DLD1 (cell line): ENCODE measurements around the gene ABCG4.
"Not testable (repeated sequence)": the region's sequence is repeated elsewhere in the genome, so short reads cannot be mapped to it uniquely, and the experiment has no call there.

Source experiments
- in situ Hi-C: cut with HindIII; loops from 2 replicates; pipeline ENCODE4 v1.10.0; 2017; ENCODE audit warnings: low sequenced_read_pairs

ABCG4 gene

DNA sequence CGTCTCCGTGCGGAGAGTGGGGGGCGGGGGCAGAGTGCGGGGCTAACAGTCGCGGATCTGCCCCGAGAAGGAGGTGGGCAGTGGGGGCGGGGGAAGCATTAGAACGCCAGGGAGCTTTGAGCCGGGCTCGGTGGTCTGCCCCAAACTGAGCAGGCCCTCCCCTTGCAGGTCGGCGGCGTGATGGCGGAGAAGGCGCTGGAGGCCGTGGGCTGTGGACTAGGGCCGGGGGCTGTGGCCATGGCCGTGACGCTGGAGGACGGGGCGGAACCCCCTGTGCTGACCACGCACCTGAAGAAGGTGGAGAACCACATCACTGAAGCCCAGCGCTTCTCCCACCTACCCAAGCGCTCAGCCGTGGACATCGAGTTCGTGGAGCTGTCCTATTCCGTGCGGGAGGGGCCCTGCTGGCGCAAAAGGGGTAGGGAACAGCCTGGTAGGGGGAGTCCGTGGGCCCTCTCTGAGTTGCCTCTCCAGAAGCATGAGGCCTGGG is 979 bp downstream of the ABCG4 start:
- in situ Hi-C loops: no loop called here

DNA sequence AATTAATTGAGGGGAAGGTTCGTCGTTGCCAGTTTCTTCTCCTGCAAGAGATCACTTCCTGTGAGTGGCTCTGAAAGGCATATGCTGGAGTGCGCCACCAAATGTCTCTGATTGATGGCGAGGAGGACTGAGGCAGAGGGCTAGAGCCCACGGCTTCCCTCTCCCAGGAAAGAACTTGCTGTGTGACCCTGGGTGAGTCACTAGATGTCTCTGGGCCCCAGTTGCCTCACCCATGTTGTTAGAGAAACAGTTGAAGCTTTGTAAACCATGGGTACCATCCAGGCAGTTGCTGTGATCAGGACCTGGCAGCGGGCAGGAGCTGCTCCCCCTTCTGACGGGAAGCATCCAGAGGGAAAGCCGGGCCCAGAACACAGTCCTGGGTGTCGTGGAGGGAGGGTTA is 3.2 kb downstream of the ABCG4 start:
- in situ Hi-C loops: no loop called here

DNA sequence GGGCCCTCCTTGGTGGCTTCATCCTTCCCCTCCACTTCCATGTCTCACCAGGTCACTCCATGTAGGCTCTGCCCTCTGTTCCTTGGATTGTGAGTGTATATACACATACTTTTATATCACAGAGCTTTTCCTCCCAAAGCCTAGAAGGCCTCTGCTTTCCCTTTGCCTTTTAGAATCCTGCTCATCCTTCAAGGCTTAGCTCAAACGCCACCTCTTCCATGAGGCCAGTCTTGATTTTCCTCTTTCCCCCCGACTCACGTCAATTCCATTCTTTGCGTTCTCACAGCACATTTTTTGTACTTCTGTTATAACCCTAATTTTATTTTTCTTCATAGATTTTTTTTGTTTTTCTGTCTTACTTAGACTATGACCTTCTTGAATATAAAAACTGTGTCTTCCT is 3.8 kb downstream of the ABCG4 start:
- in situ Hi-C loops: no loop called here

DNA sequence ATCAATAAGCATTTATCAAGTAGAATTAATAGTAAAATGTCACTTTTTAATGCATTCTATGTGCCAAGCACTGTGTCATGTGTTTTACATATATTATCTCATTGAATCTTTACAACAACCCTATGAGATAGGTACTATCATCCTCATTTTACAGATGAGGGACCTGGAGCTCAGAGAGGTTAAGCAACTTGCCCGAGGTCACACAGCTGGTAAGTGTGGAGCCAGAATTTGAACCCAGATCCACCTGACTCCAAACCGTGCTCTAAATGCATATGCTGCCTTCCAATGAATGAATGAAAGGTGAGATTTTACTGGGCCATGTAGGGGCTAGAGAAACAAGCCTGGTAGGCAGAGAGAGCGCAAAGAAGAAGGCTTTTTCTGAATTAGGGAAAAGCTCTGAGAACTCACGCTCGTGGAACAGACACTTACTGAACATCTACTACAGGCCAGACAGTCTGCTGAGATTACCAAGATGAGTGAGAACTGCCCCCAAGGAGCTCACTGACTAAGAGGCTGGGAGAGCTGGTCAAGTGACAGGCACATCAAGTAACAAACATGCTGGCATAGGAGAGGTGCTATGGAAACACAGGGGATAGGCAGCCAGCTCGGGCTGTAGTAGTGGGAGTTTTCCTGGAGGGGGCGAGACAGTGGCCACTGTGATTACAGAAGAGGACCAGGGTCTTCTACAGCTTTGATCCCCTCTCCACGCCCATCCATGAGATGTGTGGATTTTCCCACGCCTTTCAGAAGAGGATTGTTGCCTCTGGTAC is 4.4 kb downstream of the ABCG4 start:
- in situ Hi-C loops: no loop called here

DNA sequence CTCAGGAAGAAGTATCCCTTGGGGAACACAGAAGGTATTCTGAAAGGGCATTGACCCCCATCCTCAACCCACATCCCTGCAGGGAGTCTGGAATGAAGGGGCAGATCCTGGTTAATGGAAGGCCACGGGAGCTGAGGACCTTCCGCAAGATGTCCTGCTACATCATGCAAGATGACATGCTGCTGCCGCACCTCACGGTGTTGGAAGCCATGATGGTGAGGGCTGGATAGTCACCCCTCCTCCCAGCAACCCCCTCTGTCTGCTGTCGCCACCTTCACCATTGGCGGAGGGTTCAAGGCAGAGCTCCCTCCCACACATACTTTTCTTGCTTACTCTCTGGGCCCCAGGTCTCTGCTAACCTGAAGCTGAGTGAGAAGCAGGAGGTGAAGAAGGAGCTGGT is 5.3 kb downstream of the ABCG4 start:
- in situ Hi-C loops: no loop called here

DNA sequence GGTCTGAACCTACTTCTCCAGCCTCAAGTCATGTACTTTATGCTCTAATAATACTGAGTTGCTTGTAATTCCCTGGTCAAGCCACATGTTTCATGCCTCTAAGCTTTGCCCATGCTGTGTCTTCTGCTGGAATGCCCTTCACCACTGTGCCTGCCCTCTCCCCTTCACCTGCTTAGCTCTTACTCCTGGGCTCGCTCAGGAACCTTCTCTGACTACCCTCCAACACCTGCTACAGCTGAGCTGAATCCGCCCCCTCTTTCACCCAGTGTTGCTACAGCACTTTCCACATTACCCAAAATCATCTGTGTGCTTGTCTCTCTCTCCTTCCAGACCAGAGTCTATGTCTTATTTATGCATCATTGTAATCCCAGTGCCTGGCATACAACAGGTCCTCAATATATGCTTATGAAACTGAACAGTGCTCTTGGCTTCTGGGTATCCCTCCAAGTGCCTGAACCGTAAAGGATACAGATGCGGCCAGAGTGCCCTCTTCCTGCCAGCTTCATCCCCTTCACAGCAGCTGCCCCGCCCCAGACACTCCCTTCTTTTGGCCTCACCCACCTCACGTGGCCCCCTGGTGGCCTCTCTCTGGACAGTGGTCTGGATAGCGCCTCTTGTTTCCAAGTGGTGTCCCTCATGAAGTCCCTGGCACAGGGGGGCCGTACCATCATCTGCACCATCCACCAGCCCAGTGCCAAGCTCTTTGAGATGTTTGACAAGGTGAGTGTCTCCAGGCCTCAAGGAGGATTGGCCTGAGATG is 7.1 kb downstream of the ABCG4 start:
- in situ Hi-C loops: no loop called here

DNA sequence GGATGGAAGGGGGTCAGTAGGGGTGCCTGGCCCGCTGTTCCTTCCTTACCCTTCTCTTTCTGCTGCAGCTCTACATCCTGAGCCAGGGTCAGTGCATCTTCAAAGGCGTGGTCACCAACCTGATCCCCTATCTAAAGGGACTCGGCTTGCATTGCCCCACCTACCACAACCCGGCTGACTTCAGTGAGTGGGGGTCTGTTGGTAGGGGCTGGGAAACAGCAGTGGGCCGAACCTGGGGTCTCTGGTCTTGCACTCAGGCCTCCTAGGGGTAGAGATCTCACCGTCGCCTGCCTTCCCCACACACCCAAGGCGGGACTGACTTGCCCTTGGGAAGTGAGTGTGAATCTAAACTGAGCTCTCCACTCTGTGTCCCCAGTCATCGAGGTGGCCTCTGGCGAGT is 7.6 kb downstream of the ABCG4 start:
- in situ Hi-C loops: no loop called here

DNA sequence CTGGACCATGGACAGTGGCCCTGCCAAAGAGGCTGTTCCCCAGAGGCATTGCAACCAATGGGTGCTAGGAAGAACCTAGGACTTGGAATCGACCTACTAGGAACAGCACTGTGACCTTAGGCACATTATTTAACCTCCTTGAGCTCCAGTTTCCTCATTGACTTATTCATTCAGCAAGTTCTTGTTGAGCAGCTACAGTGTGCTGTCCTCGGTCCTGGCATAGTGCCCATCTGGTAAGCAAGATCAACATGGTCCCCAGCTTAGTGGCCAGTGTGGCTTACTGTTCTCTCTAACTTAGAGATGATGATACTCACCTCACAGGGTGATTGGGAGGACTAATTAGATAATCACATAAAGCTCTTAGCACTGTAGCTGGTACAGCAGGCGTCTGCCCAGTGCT is 8.2 kb downstream of the ABCG4 start:
- in situ Hi-C loops: no loop called here

DNA sequence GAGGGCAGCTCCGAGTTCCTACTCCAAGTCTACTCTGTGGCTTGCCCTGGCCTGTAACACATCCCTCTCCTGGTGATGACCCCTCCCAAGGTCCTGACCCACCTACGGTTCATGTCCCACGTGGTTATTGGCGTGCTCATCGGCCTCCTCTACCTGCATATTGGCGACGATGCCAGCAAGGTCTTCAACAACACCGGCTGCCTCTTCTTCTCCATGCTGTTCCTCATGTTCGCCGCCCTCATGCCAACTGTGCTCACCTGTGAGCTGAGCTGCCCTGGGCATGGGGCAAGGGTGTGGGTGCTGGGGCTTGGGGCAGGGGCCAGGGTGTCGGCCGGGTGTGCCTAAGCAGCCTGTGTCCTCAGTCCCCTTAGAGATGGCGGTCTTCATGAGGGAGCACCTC is 9.6 kb downstream of the ABCG4 start:
- in situ Hi-C loops: no loop called here

DNA sequence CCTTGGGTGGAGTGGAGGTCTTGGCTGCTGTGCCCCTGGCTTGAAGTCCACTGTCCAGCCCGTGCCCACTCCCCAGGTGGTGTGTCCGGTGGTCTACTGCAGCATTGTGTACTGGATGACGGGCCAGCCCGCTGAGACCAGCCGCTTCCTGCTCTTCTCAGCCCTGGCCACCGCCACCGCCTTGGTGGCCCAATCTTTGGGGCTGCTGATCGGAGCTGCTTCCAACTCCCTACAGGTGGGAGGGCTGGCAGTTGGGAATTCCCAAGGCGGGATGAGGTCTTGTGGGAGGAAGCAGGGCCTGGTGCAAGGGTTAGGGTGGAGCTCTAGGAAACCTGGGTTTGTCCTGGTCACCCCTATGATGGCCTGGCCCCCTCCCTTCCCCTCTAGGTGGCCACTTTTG is 11.3 kb downstream of the ABCG4 start:
- in situ Hi-C loops: no loop called here

DNA sequence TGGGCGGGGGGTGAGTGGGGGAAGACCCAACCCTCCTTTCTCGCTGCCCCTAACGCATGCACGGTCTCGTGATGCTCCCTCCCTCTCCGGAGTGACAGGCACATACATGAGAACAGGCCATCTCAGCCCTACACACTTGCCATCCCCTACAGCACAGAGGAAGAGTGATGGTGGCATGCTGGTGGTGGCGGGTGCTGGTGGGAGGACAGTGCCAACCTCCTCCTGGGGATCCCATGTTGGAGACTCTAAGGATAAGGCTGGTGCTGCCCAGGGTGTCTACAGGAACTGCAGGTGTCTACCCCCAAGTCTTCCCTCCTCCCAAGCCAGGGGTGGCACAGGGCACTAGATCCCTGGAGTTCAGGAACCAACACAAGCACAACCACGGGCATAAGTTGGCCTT is 13.0 kb downstream of the ABCG4 start:
- in situ Hi-C loops: no loop called here

DNA sequence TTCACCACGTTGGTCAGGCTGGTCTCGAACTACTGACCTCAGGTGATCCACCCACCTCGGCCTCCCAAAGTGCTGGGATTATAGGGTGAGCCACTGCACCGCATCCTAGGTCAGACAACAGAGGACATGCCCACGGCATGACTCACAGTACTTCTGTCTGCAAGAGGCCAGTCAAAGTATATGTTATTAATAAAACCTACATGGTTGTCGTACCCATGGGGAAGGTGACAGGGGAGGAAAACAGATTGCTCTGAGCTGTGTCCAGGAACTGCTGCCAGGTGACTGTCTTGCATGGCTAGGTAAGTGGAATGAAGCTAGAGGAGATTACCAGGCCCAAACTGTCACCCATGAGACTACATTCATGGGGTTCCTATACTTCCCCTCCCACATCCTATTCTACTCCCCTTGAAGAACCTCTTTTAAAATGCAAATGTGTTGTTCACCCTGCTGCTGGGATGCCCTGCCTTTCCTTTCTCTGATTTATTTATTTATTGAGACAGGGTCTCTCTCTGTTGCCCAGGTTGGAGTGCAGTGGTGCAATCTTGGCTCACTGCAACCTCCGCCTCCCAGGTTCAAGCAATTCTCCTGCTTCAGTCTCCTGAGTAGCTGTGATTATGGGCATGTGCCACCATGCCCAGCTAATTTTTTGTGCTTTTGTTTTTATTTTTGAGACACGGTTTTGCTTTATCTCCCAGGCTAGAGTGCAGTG is 17.7 kb downstream of the ABCG4 start:
- in situ Hi-C loops: no loop called here

DNA sequence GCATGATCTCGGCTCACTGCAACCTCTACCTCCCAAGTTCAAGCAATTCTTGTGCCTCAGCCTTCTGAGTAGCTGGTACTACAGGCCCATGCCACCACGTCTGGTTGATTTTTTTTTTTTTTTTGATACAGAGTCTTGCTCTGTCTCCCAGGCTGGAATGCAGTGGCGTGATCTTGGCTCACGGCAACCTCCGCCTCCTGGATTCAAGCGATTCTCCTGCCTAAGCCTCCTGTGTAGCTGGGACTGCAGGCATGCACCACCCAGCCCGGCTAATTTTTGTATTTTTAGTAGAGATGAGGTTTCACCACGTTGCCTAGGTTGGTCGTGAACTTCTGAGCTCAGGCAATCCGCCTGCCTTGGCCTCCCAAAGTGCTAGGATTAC is 18.2 kb downstream of the ABCG4 start:
- in situ Hi-C loops: not testable (repeated sequence)

DNA sequence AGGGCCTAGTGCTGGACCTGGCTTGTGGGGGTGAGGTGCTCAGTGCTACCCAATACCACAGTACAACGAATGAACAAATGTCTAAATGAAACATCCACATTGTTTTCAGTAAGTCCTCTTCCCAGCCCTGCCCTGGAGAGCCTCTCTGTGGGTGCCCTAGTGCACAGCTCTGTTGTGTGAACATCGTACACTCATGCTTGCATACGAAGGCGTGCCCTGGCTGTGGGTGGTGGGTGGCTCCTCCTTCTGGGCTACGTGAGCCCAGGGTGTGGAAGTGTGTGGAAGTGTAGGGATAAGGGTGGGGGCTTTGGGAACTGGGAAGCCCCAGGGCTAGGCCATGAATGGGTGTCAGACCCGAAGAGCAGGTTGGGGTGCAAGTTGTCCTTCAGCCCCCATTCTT is 19.1 kb downstream of the ABCG4 start:
- in situ Hi-C loops: no loop called here

DNA sequence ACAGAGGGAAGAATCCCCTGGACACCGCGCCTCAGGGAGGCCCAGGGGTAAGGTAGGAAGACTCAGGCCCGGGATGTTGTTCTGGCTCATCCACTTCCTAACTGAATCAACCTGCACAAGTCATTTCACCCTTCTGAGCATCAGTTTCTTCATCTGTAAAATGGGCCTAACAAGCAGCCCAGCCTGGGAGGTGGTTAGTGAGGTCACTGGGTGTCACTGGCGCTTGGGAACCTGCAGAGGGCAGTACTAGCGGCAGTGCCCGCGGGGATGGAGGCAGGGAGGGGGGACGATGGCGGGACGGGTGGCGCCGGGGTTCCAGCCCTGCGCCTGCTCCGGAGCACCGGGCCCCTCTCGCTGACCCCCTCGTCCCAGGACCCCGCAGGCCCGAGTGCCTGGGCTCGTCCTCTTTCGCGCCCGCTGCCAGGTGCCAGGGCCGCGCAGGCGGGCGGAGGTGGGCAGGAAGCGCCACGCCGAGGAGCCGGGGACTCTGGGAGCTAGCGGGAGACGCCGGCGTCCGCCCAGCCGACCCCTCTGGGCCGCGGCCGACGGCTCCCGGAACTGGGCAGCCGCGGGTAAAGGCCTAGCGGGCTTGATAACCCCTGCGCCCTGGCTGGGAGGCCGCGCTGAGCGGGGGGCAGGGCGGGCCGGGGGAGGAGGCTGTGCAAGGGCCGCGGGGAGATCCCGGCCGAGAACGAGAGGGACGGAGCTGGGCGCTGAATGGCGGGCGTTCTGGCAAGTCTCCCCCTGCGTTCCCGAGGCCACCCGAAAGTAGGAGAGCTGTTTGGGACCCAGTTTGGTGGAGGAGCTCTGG is 19.8 kb downstream of the ABCG4 start, which contains the start of gene NLRX1:
Gene NLRX1, plus strand, starts transcription at position 255 of the 811 bp plus-strand sequence. CDS start 2,679 bp downstream, outside the sequence.
- in situ Hi-C loops: no loop called here

DNA sequence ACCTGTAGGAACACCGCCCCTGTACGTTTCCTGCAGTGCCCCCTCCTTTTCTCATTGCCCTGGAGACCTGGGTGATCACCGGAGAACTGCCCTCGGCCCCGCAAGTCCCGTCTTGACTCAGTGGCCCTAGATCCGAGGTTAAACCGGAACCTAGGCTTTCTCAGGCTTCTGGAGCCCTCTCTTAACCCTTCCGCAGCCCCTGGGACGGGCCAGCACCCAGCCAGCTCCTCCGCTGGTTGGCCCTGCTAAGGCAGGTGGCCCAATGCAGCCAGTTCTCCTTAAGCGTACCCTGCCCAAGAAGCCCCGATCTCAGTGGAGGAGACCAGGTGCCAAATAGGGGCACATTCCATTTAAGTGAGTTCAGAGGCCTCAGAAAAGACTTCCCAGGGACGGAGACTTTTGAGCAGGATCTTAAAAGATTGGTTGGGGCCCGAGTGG is 20.4 kb downstream of the ABCG4 start:
- in situ Hi-C loops: no loop called here

DNA sequence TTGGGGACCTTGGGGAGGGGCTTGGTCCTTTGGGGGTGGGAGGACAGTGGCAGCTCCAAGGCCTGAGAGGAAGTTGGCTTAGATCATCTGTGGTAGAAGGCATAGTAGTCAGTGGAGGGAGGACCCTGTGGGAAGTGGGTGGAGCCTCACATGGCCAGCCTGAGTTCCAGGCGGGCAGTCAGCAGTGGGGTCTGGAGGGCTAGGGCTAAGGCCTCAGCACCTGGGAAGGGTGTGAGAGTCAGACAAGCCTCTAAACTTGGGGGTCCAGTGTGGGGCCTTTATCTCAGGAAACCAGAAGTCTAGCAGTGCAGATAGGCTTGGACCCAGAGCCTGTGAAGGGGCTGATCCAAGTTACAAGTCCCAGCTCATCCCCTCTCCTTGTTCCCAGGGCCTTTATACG is 23.7 kb downstream of the ABCG4 start:
- in situ Hi-C loops: no loop called here

DNA sequence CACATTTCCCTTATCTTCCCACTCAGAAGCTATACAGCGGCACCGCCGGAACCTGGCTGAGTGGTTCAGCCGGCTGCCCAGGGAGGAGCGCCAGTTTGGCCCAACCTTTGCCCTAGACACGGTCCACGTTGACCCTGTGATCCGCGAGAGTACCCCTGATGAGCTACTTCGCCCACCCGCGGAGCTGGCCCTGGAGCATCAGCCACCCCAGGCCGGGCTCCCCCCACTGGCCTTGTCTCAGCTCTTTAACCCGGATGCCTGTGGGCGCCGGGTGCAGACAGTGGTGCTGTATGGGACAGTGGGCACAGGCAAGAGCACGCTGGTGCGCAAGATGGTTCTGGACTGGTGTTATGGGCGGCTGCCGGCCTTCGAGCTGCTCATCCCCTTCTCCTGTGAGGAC is 24.6 kb downstream of the ABCG4 start:
- in situ Hi-C loops: no loop called here

DNA sequence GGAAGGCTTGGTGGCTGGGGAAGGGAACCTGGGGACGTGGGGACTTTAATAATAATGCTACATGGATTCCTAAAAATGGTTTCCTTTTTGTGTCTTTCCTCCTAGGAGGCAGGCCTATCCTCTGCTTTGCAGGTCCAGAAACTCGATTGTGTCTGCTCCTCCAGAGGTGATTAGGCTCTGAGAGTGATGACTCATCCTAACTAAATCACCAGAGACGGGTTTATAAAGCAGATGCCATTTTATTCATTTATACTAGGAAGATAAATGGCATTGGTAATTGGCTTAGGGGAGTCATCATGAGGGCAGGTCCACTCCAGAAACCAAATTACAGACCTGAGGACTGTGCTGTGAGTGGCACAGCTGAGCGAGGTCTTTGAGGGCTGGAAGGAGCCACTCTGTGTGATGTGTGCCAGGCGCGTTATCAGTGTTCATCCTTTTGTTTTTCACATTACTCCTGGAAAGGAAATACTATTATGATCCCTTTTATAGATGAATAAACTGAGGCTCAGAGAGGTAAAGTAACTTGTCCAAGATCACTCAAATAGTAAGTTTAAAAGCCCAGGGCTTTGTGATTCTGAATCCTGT is 26.7 kb downstream of the ABCG4 start:
- in situ Hi-C loops: no loop called here

DNA sequence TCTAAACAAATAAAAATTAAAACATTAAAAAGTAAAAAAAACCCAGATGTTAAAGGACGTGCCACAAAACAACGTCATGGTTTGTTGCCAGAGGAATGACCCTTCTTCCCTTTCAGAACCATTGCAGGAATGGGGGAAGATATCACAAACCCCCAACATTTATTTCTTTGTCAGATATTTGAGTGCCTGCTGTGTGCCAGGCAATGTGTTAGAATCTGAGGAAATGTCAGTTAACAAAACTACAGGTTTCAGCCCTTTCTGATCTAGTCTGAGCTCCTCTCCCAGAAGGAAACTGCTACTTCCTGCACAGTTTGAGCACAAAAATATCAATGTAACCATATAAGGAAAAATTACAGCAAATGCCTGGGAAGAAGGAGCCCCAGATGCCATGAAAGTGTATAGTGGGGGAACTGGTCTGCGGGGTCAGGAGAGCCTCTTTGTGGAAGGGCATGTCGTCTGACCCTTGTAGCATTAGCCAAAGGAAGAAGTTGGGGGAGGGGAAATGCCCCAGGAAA is 29.4 kb downstream of the ABCG4 start:
- in situ Hi-C loops: no loop called here
